GM19438 (cell line): ENCODE data around the gene CASS4.

Experiments
- ATAC-seq: cut with Tn5 transposase; IDR thresholded peaks from one replicate; pipeline ENCODE4 v1.9.1; 2021; ENCODE audit warnings: low read depth; ENCODE audit not compliant: unreplicated experiment

Gene CASS4

GRCh38 chr20:56422076-56422823, 10.2 kb downstream of the CASS4 start:
- no peak for ATAC-seq

GRCh38 chr20:56422824-56423189, 10.7 kb downstream of the CASS4 start:
- ATAC-seq, result no peak

DNA sequence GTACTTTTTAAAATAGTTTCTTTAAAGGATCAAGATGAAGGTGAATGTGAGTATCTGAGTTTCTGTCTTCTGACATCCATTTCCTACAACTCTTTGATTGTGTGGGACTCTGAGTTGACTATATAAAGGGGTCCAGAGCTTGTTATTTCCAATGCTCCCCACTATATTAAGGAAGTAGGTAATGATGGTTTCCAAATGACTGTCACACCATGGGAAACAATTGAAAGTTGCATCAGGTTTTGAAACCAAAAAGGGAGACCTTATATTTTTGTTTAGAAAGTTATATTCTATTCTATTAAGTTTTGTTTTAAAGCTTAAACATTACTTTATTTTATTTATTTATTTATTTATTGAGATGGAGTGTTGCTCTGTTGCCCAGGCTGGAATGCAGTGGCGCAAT, 11.2 kb downstream of the CASS4 start:
- no peak for ATAC-seq

DNA sequence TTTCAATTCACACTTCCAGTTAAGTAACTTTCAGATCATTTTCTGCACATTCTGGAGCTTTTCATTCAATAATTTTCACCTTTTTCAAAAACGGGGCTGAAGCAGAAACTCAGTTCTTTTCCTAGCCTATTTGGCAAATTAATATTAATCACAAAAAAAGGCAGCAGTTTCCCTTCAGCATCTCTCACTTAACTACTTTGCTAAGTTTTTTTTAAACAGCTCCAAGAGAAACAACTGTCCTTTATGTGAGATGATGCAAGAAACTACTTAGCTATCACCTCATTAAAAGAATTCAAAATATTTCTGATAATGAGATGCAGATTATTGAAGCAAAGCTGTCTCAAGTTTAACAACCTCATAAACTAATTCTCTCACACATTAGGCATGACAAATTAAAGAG, 11.8 kb downstream of the CASS4 start:
- ATAC-seq, result no peak

GRCh38 chr20:56424931-56425330, 12.9 kb downstream of the CASS4 start:
- no peak for ATAC-seq

GRCh38 chr20:56426026-56426425, 14.0 kb downstream of the CASS4 start:
- ATAC-seq, result no peak

DNA sequence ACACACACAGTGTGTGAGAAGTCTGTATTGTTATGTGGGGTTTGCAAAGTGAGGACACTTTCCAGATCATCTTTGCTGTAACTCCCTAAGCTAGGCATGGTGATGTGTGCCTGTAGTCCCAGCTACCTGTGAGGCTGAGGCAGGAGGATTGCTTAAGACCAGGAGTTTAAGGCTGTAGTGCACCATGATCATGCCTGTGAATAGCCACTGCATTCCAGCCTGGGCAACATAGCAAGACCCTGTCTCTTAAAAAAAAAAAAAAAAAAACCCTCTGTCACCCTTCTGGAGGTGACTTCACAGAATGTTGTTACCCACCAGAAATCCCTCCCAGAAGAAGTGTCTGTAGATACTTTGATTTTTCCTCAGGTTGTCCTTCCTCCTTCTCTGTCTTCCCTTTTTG, 14.9 kb downstream of the CASS4 start:
- no peak for ATAC-seq

GRCh38 chr20:56427797-56428196, 15.7 kb downstream of the CASS4 start:
- no peak for ATAC-seq

GRCh38 chr20:56428410-56428809, 16.4 kb downstream of the CASS4 start:
- ATAC-seq, result no peak

- ATAC-seq, result no peak
Measured at GRCh38 chr20:56428881-56429280, 16.8 kb downstream of the CASS4 start.

DNA sequence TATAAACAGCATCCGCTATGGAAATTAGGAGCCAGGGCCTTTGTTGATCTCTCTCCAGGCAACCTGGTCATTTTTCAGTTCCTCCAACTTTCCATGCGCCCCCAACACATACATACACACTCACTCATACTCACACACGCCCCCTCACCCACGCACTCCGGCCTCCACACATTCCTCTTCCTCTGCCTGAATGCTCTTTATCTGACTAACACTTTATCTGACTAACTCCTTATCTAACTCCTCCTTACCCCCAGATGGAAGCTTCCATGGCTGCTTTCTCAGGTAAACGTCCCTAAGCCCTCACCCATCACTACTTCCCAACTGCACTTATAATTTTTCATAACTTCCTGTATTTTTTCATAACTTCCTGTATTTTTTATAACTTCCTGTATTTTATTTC, 17.4 kb downstream of the CASS4 start:
- ATAC-seq, result no peak

DNA sequence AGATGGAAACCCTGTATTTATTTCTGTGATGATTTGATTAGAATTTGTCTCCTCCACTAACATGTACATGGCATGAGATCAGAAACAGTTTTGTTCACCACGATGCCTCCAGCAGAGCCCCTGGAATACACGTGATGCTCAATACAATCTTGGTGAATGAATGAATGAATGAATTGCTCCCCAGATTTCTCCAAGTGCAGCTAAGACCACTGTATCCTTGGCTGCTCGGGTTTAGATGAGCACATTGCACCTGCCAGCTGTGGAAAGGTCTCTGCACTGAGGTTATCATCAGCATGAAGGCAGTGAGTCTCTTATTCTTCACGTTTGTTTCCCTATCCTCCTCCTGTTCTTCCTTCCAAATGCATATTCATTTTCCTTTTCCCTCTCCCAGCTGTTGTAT, 17.9 kb downstream of the CASS4 start:
- no peak for ATAC-seq

GRCh38 chr20:56430461-56430860, 18.4 kb downstream of the CASS4 start:
- ATAC-seq, result no peak

DNA sequence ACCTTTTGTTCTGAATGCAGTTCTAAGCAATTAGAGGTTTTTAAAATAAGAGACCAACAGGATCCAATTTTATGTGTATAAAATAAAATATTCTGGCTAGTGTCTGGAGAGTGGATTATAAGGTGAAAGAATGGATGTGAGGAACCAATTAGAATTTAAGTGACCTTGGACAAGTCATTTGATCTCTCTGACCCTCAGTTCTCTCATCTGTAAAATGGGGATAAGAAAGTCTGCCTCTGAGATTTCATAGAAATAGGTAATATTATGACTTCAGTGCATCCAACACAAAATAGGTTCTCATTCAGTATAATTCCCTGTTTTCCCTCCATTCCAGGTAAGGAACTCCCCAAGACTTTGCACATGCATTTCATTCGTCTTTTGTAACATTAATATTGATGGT, 18.9 kb downstream of the CASS4 start:
- ATAC-seq, result no peak

DNA sequence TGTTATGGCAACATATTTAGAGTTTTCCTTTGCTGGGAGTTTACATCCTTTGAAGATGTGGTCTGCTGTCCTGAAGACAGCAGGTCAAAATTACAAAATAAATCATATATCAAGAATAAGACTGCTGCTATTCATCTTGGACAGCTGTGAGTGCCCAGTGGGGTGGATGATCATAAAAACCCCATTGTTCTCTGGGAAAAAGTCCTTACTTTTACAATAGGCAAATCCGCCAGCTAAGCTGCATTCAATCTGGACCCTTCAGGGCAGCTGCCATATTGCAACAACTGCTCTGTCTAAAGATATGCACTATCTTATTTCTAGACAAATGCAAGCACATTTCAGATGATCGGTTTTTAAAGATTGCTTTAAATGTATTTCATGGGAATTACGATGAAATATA, 19.4 kb downstream of the CASS4 start:
- no peak for ATAC-seq

- ATAC-seq, result no peak
Measured at GRCh38 chr20:56433221-56433879, 21.3 kb downstream of the CASS4 start.

DNA sequence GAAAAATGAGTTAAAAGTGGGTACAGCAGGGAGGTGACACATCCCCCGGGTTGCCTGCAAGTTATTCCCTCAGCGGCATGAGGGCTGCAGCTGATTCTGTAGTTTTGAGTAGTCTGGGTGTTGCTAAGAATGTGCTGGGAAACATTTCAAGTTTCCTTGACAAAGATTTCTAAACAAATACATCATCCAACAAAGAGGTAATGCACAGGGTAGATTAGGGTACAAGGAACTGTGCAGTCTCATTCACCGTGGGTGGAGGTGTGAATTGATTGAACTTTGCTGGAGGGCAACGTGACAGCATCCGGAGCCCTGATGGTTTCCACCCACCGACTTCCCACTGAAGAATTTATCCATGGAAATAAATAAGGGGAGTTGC, 21.8 kb downstream of the CASS4 start:
- ATAC-seq, result no peak

DNA sequence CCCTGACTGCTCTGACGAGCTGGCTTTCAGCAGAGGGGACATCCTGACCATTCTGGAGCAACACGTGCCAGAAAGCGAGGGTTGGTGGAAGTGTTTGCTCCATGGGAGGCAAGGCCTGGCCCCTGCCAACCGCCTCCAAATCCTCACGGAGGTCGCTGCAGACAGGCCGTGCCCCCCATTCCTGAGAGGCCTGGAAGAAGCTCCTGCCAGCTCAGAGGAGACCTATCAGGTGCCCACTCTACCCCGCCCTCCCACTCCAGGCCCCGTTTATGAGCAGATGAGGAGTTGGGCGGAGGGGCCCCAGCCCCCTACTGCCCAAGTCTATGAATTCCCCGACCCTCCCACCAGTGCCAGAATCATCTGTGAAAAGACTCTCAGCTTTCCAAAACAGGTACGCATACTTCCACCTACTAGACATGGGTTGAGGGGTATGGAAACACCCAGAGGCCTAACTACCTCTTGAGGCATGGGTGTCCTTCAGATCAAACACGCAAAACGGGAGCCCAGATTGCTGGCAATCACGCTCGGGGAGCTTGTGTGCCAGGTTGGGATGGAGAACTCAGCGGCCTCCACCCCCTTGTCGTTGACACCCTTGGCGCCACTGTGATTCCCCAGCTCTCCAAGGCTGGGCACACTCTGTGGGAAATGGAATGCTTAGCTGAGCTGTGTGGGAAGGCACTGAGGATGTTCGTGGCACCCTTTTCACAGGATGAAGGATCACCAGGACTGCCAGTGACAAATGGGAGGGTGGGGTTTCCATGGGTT, 25.3 kb downstream of the CASS4 start:
- no peak for ATAC-seq

- ATAC-seq, result no peak
Measured at GRCh38 chr20:56438284-56438683, 26.2 kb downstream of the CASS4 start.

DNA sequence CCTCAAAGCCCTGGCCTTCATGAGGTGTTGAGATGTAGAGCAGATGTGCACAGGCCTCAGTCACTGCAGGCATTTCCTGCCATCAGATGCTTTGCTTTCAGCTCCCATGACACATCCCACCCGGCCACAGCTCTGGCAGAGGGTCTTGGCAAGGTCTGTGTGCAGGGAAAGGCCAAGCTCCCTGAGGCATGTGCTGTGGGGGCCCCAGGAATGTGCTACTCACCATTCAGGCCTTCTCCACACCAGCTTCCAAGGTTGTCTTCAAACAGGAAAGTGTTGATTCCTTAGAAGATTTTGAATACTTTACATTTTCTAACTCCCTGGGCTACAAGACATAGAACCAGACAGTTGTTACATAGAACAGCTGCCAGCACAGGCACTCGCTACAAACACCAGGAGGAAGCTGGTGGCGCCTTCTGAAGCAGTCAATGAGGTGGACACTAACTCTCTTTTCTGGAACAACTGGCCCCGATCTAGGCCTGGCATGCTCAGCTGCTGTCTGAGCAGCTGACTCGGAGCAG, 27.8 kb downstream of the CASS4 start:
- no peak for ATAC-seq

DNA sequence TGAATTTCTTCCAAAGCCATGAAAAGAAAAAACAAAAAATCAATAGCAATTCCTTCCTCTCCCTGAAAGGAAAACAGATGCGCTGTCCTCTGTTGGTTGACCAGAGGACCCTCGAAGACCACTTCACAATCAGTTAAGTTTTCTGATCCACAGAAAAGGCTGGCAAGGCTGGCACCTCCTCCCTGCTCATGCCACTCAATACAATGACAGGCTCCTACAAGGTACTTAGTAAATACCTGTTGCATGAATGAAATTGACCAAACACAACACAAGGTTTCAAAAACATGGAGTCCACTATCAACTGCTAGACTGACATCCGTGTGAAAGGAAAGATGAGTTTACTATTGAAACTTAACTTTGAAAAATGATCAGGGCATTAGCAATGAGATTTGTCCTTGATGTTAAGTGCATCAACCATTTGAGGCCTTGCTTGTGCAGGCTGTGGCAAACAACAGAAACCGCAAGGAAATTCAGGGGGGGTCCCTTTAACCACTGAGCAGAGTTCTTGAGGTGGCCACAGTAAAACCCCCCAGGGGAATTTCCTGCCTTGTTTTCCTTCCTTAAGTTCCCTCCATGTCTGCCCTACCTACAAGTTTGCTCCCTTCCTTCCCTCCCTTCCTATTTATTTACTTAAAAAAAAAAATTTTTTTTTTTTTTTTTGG, 28.4 kb downstream of the CASS4 start:
- no peak for ATAC-seq
